LNCAP (cell line): Measurements from ENCODE around the gene CHCHD3.

Source experiments
- CTCF ChIP-seq: fragments of 450-650 bp; IDR thresholded peaks from 2 replicates; pipeline ENCODE4 v1.5.1; 2017; ENCODE audit warnings: mild to moderate bottlenecking

The CHCHD3 gene

GRCh38 chr7:133117452-133117851 lies 35.6 kb upstream of the CHCHD3 start:
- TF ChIP-seq CTCF = no peak

- no peak for TF ChIP-seq CTCF
These were observed 33.7 kb upstream of the CHCHD3 start for GRCh38 chr7:133115596-133115995.

GRCh38 chr7:133114519-133114918 lies 32.6 kb upstream of the CHCHD3 start:
- TF ChIP-seq CTCF = no peak

GRCh38 chr7:133112976-133113375 lies 31.1 kb upstream of the CHCHD3 start:
- TF ChIP-seq CTCF = no peak

GRCh38 chr7:133112335-133112734 lies 30.4 kb upstream of the CHCHD3 start:
- TF ChIP-seq CTCF = no peak

GRCh38 chr7:133110312-133110711 lies 28.4 kb upstream of the CHCHD3 start:
- no peak for TF ChIP-seq CTCF

- no peak for TF ChIP-seq CTCF
These were observed 27.9 kb upstream of the CHCHD3 start for GRCh38 chr7:133109816-133110215.

- TF ChIP-seq CTCF = no peak
These were observed 26.1 kb upstream of the CHCHD3 start for GRCh38 chr7:133108023-133108422.
